Hippocampal formation (tissue), 2 donors: Measurements from ENCODE around the gene CCDC187.

Experiments used
- DNase-seq, 2 donors: peaks; one replicate each; lab custom pipeline; 2025; lab: John Stamatoyannopoulos, UW

The CCDC187 gene

GRCh38 chr9:136311051-136312008, 7.4 kb upstream of the CCDC187 start:
- DNase-seq: no peak

GRCh38 chr9:136310273-136311030, 6.6 kb upstream of the CCDC187 start:
- DNase-seq: no peak

GRCh38 chr9:136309806-136310220, 5.9 kb upstream of the CCDC187 start:
- no peak for DNase-seq

- DNase-seq: no peak
Measured at GRCh38 chr9:136309101-136309801, 5.4 kb upstream of the CCDC187 start.

GRCh38 chr9:136308702-136309053, 4.8 kb upstream of the CCDC187 start:
- no peak for DNase-seq

GRCh38 chr9:136308006-136308701, 4.3 kb upstream of the CCDC187 start:
- no peak for DNase-seq

GRCh38 chr9:136307215-136307750, 3.4 kb upstream of the CCDC187 start:
- DNase-seq: no peak

GRCh38 chr9:136306211-136307208, 2.6 kb upstream of the CCDC187 start:
- no peak for DNase-seq

- DNase-seq: no peak
Measured at GRCh38 chr9:136305804-136306203, 1.9 kb upstream of the CCDC187 start.

- DNase-seq: no peak
Measured at GRCh38 chr9:136304981-136305380, 1.1 kb upstream of the CCDC187 start.

- DNase-seq: no peak
Measured at GRCh38 chr9:136304456-136304855, 562 bp upstream of the CCDC187 start.

GRCh38 chr9:136303066-136303824, 649 bp downstream of the CCDC187 start:
- no peak for DNase-seq

GRCh38 chr9:136302527-136302926, 1.4 kb downstream of the CCDC187 start:
- no peak for DNase-seq

GRCh38 chr9:136300866-136301265, 3.0 kb downstream of the CCDC187 start:
- no peak for DNase-seq

GRCh38 chr9:136300016-136300545, 3.8 kb downstream of the CCDC187 start:
- DNase-seq: no peak

GRCh38 chr9:136299541-136299940, 4.4 kb downstream of the CCDC187 start:
- DNase-seq: no peak

GRCh38 chr9:136299116-136299515, 4.8 kb downstream of the CCDC187 start:
- DNase-seq: no peak

GRCh38 chr9:136297766-136298735, 5.8 kb downstream of the CCDC187 start:
- no peak for DNase-seq
